Brain microvascular endothelial cell (primary cell): Measurements from ENCODE around the gene PPFIBP2.

Source experiments
- DNase-seq: peaks from one replicate; pipeline ENCODE4 v3.0.0-alpha.2; 2020
- H3K27ac ChIP-seq: fragments of 250-450 bp; sonication (Bioruptor Pico); 2 replicates; pipeline ENCODE4 v1.5.1; 2020; ENCODE audit warnings: mild to moderate bottlenecking, moderate library complexity
- H3K27me3 ChIP-seq: fragments of 250-450 bp; sonication (Bioruptor Pico); replicated peaks from 2 replicates; pipeline ENCODE4 v1.5.1; 2020; ENCODE audit warnings: mild to moderate bottlenecking
- H3K36me3 ChIP-seq: fragments of 250-450 bp; sonication (Bioruptor Pico); replicated peaks from 2 replicates; pipeline ENCODE4 v1.5.1; 2020; ENCODE audit warnings: mild to moderate bottlenecking
- H3K4me3 ChIP-seq: 2 replicates; pipeline ENCODE4 v1.5.1; 2011; ENCODE audit warnings: low read depth, mild to moderate bottlenecking, control low read depth, low read length, moderate library complexity
- in situ Hi-C: cut with HindIII; loops from 2 replicates; pipeline ENCODE4 v1.10.0; 2017; ENCODE audit warnings: low sequenced_read_pairs, low pct_ligation_motif_present
- TF ChIP-seq, protein P1 (sequence below): IDR thresholded peaks from 2 replicates; pipeline ENCODE4 v1.5.1; 2011; ENCODE audit warnings: low read depth, mild to moderate bottlenecking, moderate library complexity, low read length, control low read depth, inconsistent platforms; ENCODE audit errors: missing control alignments

Gene PPFIBP2

DNA sequence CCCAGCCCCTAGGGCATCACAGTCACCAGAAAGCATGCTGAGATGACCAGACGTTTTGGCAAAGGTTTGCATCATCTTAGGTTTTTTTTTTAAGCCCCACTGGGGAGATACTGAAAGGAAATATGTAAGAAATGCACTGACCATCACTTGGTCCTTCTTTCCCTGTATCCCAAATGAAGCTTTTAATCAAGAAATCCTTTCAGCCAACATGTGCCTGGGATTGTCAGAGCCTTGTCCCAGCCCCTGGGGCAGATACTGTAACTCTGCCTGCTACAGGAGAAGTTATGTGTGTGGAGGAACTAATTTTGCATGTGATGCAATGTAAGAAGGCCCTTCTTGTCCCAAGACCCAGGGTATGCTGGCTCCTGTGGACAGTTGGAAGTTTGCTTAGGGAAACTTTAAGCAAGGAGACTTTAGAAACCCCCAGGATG, 65.6 kb downstream of the PPFIBP2 start:
- TF ChIP-seq, protein P1, sequence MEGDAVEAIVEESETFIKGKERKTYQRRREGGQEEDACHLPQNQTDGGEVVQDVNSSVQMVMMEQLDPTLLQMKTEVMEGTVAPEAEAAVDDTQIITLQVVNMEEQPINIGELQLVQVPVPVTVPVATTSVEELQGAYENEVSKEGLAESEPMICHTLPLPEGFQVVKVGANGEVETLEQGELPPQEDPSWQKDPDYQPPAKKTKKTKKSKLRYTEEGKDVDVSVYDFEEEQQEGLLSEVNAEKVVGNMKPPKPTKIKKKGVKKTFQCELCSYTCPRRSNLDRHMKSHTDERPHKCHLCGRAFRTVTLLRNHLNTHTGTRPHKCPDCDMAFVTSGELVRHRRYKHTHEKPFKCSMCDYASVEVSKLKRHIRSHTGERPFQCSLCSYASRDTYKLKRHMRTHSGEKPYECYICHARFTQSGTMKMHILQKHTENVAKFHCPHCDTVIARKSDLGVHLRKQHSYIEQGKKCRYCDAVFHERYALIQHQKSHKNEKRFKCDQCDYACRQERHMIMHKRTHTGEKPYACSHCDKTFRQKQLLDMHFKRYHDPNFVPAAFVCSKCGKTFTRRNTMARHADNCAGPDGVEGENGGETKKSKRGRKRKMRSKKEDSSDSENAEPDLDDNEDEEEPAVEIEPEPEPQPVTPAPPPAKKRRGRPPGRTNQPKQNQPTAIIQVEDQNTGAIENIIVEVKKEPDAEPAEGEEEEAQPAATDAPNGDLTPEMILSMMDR = no peak
- H3K36me3 ChIP-seq = no peaks in the 10 kb centered on the region
- H3K27me3 ChIP-seq = no peaks in the 10 kb centered on the region
- no peak overlapping the region for H3K27ac ChIP-seq
- H3K4me3 ChIP-seq = no peak overlapping the region
- in situ Hi-C loops = no loop called here
- no peak for DNase-seq

DNA sequence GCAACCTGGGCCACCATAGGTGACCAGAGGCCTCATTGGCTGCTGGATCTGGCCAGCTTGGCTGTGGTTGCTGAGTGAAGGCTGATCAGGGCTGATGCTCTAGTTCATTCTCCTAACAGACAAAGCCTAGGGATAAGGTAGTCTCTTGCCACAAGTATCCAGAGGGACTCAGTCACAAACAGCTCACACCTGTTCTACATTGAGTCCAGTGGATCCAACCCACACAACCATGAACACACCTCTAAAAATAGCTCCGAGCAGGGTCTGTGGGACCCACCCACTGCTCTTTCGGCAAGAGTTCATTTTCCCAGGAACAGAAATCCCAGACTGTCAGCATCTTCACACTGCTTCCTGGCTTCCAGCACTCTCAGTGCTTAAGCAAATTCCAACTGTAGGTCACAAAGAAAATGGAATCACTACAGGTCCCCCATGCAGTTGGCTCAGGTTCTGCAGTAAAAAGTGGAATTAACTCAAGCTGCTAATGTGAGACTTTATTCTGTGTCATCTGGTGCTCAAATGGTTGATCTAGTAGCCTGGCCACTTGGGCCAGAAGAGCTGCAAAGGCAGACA, 67.3 kb downstream of the PPFIBP2 start:
- no peaks in the 10 kb centered on the region for H3K36me3 ChIP-seq
- in situ Hi-C loops = no loop called here
- H3K27ac ChIP-seq = no peak overlapping the region
- DNase-seq = no peak
- no peaks in the 10 kb centered on the region for H3K27me3 ChIP-seq
- TF ChIP-seq, protein P1 = no peak
- no peak overlapping the region for H3K4me3 ChIP-seq

DNA sequence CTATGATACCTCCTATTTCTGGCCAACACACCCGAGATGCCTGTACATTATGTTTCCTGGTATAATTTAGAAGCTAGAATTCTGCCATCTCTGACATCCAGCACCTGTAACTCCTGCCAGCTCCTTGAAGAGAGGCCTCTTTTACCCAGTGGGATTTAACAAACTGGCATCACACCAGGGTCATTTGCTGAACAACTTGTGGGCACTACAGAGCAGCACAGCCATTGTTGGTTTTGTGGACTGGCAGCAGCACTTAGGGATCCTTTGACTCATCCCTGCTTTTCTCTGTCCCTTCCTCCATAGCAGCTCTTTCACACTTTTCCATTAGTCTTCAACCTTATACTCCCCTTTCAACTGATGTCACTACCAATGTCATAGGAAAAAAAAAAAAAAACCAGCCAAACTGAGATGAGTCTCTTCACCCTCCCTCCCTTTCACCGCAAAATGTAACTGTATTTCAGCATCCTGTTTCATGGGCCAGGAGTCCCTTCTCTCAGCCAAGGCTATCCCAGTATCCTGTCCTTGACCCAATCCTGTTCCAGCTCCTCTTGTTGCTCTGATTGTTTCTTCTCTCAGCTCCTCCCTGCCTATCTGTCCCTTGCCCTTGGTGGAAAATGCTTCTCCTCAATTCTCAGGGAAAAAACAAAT, 68.7 kb downstream of the PPFIBP2 start:
- Histone ChIP-seq H3K27ac (no peak overlapping the region), H3K36me3 (no peaks in the 10 kb centered on the region), H3K27me3 (no peaks in the 10 kb centered on the region), H3K4me3 (no peak overlapping the region)
- in situ Hi-C loops = no loop called here
- no peak for DNase-seq
- TF ChIP-seq, protein P1 = no peak

DNA sequence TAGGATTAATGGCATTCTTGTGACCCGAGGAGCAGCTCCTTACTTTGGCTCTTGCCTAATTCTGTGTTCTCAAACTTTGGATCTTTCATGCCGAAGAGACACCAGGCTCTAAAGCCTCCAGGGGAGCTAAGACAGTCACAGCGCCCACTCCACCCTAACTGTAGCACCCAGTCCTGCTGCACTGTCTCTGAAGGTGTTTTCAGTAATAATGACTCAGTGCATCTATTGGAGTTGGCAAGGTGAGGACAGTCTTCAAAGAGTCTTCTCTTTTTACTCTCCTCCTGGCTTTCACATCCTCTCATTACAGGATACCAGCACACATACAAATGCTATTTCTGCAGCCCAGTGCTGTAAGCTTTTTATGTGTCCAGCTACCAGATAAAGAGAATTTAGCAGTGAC, 69.4 kb downstream of the PPFIBP2 start:
- TF ChIP-seq, protein P1 = no peak
- in situ Hi-C loops = no loop called here
- Histone ChIP-seq H3K27me3 (no peaks in the 10 kb centered on the region), H3K36me3 (no peaks in the 10 kb centered on the region), H3K4me3 (no peak overlapping the region), H3K27ac (no peak overlapping the region)
- DNase-seq = no peak

DNA sequence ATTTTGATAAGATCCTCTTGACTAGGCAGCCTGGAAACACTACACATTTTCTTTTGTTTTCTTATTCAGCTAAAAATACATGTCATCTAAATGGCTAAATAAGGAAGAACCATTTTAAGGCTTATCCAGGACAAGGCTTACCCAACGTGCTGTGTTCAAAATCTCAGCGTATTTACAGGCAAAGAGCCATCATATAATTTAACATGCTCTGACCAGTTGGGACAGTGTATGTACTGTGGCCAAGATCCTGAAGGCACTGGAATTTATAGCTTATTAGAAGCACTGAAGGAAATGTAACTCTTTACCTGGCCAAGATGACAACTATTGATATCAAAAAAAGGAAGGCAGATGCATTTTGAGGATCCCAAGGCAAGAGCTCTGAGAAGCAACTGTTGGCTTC, 71.1 kb downstream of the PPFIBP2 start:
- no peak for DNase-seq
- TF ChIP-seq, protein P1 = no peak
- in situ Hi-C loops = no loop called here
- Histone ChIP-seq H3K27ac (no peak overlapping the region), H3K36me3 (no peaks in the 10 kb centered on the region), H3K27me3 (no peaks in the 10 kb centered on the region), H3K4me3 (no peak overlapping the region)

DNA sequence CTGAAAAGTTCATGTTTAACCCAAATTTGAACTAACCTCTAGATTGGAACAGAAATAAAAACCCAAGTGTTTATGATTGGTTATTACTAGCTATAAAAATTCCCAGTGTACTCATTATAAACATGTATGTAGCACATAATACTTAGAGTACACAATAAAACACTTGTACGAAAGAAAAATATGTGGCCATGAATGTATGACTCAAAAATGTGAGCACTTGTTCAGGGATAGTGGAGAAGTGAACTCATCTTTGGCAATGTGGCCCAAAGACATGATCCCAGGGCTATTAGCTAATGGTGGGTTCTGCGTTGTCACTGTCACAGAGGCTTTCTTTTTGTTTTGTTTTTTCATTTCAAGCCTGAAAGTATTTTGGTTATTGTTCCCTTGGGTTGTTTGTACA, 72.0 kb downstream of the PPFIBP2 start:
- in situ Hi-C loops = no loop called here
- no peak overlapping the region for H3K27ac ChIP-seq
- no peaks in the 10 kb centered on the region for H3K27me3 ChIP-seq
- H3K4me3 ChIP-seq = no peak overlapping the region
- no peak for DNase-seq
- no peaks in the 10 kb centered on the region for H3K36me3 ChIP-seq
- TF ChIP-seq, protein P1 = no peak
